Naive thymus-derived CD4-positive, alpha-beta T cell (primary cell): ENCODE results near the gene GORASP2. TPM values are rescaled to one million over a fixed set of nuclear protein-coding genes. Genes with fewer than 3 reads are reported as not detected.
A peak's percentile ranks its signal among the peaks of the same experiment; 100 is the strongest.

ENCODE experiments used
- ATAC-seq: fragments of 150-1000 bp; cut with Tn5 transposase; 2 replicates; pipeline ENCODE4 v1.10.0; 2021; ENCODE audit warnings: mild to moderate bottlenecking, moderate library complexity
- CTCF ChIA-PET: fragments of 350-600 bp; sonication (Branson Sonifier 250); formaldehyde crosslinking; loops from one replicate; lab custom pipeline; 2021; ENCODE audit warnings: antibody characterized with exemption; lab: Charles Lee
- POLR2A ChIA-PET: fragments of 350-600 bp; sonication (Branson Sonifier 250); formaldehyde crosslinking; loops from one replicate; lab custom pipeline; 2021; ENCODE audit warnings: antibody characterized with exemption, inconsistent platforms; lab: Charles Lee
- DNase-seq, 9 donors: peaks; one replicate each; pipeline versions ENCODE4 v3.0.0 to v3.0.0-alpha.2; 2020 to 2022; ENCODE audit warnings: mixed read lengths in 1 of 9
- H3K27ac ChIP-seq: one replicate; pipeline ENCODE4 v1.7.0; 2013; ENCODE audit warnings: mild to moderate bottlenecking, low read depth, low read length, moderate library complexity
- H3K27me3 ChIP-seq, 2 donors: one replicate each; pipeline ENCODE4 v1.7.0; 2013; ENCODE audit warnings: low read length in 2 of 2, mild to moderate bottlenecking in 2 of 2, moderate library complexity in 2 of 2; ENCODE audit not compliant: control insufficient read depth in 2 of 2, insufficient read depth in 2 of 2
- H3K36me3 ChIP-seq, 3 experiments: 1 replicate in 2 of 3; 2 replicates in 1 of 3; pipeline ENCODE4 v1.7.0; 2013; ENCODE audit warnings: low read length in 3 of 3, mild to moderate bottlenecking in 3 of 3, moderate library complexity in 1 of 3; ENCODE audit not compliant: insufficient read depth in 3 of 3, control insufficient read depth in 2 of 3
- H3K4me1 ChIP-seq, 2 donors: one replicate each; pipeline ENCODE4 v1.7.0; 2013; ENCODE audit warnings: low read length in 2 of 2, mild to moderate bottlenecking in 2 of 2, moderate library complexity in 1 of 2; ENCODE audit not compliant: control insufficient read depth in 2 of 2, insufficient read depth in 2 of 2
- H3K4me3 ChIP-seq: 2 replicates; pipeline ENCODE4 v1.7.0; 2013; ENCODE audit warnings: mild to moderate bottlenecking, low read length
- H3K9me3 ChIP-seq, 3 experiments: 1 replicate in 2 of 3; 2 replicates in 1 of 3; pipeline ENCODE4 v1.7.0; 2013; ENCODE audit warnings: low read length in 3 of 3; ENCODE audit not compliant: control insufficient read depth in 2 of 3
- H3K27ac Mint-ChIP-seq, 9 donors: one replicate each; pipeline ENCODE4 v1.8.0; 2020 to 2022; ENCODE audit warnings: mixed read lengths in 9 of 9, mild to moderate bottlenecking in 8 of 9, moderate library complexity in 5 of 9, inconsistent platforms in 2 of 9
- H3K27me3 Mint-ChIP-seq, 5 donors: one replicate each; pipeline ENCODE4 v1.8.0; 2021 to 2022; ENCODE audit warnings: mixed read lengths in 5 of 5, mild to moderate bottlenecking in 1 of 5
- H3K36me3 Mint-ChIP-seq, 5 donors: one replicate each; pipeline ENCODE4 v1.8.0; 2020 to 2022; ENCODE audit warnings: mixed read lengths in 5 of 5, mild to moderate bottlenecking in 3 of 5, inconsistent platforms in 1 of 5
- H3K4me1 Mint-ChIP-seq, 7 donors: one replicate each; pipeline ENCODE4 v1.8.0; 2020 to 2022; ENCODE audit warnings: mixed read lengths in 7 of 7, mild to moderate bottlenecking in 3 of 7, inconsistent platforms in 1 of 7
- H3K4me3 Mint-ChIP-seq, 10 donors: one replicate each; pipeline ENCODE4 v1.8.0; 2020 to 2022; ENCODE audit warnings: mild to moderate bottlenecking in 10 of 10, mixed read lengths in 10 of 10, moderate library complexity in 6 of 10, inconsistent platforms in 2 of 10
- H3K9me3 Mint-ChIP-seq, 11 donors: one replicate each; pipeline ENCODE4 v1.8.0; 2020 to 2022; ENCODE audit warnings: mixed read lengths in 11 of 11, mild to moderate bottlenecking in 4 of 11, inconsistent platforms in 1 of 11, moderate library complexity in 1 of 11
- intact Hi-C, 2 donors: fragments of 100-400 bp; cut with micrococcal nuclease; formaldehyde crosslinking; loops; one replicate each; pipeline ENCODE4 v1.15.1; 2023
- polyA plus RNA-seq, 2 donors: library from polyadenylated mRNA; unstranded; fragments of 300-500 nt; fragmentation: Illumina TruSeq; gene quantifications; one replicate each; pipeline ENCODE4 v1.2.3, GENCODE V29; 2021
- total RNA-seq, 6 experiments: library from RNA in 5 of 6; stranded (reverse) in 5 of 6; gene quantifications; 1 replicate in 5 of 6; 2 replicates in 1 of 6; pipeline ENCODE4 v1.2.3 and lab custom pipeline; 2021 to 2026

The GORASP2 gene
- total and polyA plus RNA-seq, 7 experiments from 2014 or later, result 65.2 to 104 (median 77.2) TPM

DNA sequence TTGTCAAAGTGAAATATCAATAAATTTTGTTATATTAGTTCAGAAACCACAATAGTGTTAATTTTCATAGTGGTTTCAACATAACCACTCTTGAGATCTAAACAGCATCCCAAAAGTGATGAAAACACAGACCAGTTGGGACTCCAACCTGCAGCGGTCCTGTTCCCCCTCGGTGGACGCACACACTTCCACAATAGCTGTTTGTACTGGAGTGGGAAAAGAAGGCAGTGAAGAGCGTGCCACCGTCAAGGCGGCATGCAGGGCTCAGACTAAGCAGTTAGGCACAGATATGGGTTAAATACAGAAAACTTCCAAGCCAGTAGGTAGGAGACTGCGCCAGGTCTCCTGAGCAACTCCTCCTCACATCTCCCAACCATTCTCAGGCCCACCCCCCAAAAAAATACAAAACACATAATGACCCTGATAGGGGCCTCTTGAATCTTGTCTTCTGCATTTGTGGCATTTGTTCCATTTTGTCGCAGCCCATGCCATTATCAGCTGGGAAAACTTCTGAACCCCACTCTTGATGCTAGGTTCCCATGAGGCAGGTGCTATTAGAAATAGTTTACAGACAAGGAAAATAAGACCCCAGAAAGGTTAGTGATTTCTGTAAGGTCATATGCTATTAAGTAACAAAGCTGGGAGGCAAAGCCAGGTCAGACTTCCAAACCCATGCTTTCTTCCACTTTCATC lies 57.7 kb downstream of the GORASP2 start:
- no peaks in the 10 kb centered on the region for H3K9me3 ChIP-seq
- peaks cover 0 to 3% (median 0%) of the 10 kb centered on the region in 3 experiments for H3K36me3 ChIP-seq
- ChIA-PET CTCF (no interaction called here), POLR2A (interaction anchor here (0.6 to 1.0 kb wide), 2 partner anchors 30 to 97 kb away, joined by 3 to 4 read pairs; no protein-coding TSS in a partner anchor)
- ATAC-seq (no peak), DNase-seq (no peak)
- Mint-ChIP-seq H3K36me3 (peaks cover 0 to 22% (median 8%) of the 10 kb centered on the region in 5 donors), H3K4me1 (peaks cover 0 to 15% (median 10%) of the 10 kb centered on the region in 7 donors), H3K9me3 (no peaks in the 10 kb centered on the region), H3K27me3 (no peaks in the 10 kb centered on the region), H3K27ac (peak overlapping the region in 2 of 9 donors; percentile 57 to 64), H3K4me3 (no peak overlapping the region)
- no peaks in the 10 kb centered on the region for H3K4me1 ChIP-seq
- H3K4me3 ChIP-seq, result no peak overlapping the region
- no peak overlapping the region for H3K27ac ChIP-seq
- intact Hi-C loops, result no loop called here
- H3K27me3 ChIP-seq, result no peaks in the 10 kb centered on the region

GRCh38 chr2:170991398-170992182 lies 62.5 kb downstream of the GORASP2 start:
- CTCF ChIA-PET, result interaction anchor here (1.0 kb wide), 2 partner anchors 166 to 167 kb away, joined by 4 to 6 read pairs; no protein-coding TSS in a partner anchor
- Histone ChIP-seq H3K9me3 (no peaks in the 10 kb centered on the region), H3K27me3 (no peaks in the 10 kb centered on the region), H3K4me3 (no peak overlapping the region), H3K27ac (no peak overlapping the region), H3K36me3 (peaks cover 0 to 36% (median 0%) of the 10 kb centered on the region in 3 experiments), H3K4me1 (no peaks in the 10 kb centered on the region)
- no peak for ATAC-seq
- intact Hi-C loops, result loop anchor here in 1 of 2 donors (2.0 to 5.0 kb wide), 3 partner anchors 19 to 166 kb away; no protein-coding TSS in a partner anchor
- peaks cover 0 to 43% (median 13%) of the 10 kb centered on the region in 5 donors for H3K36me3 Mint-ChIP-seq
- H3K27me3 Mint-ChIP-seq, result no peaks in the 10 kb centered on the region
- no peaks in the 10 kb centered on the region for H3K9me3 Mint-ChIP-seq
- no peak for DNase-seq
- POLR2A ChIA-PET, result interaction anchor here (0.7 to 1.0 kb wide), 3 partner anchors 7 to 167 kb away, joined by 3 read pairs; no protein-coding TSS in a partner anchor
- no peak overlapping the region for H3K4me3 Mint-ChIP-seq
- H3K27ac Mint-ChIP-seq, result peak overlapping the region in 6 of 9 donors; percentile 15 to 63 (median 36)
- H3K4me1 Mint-ChIP-seq, result peaks cover 0 to 19% (median 10%) of the 10 kb centered on the region in 7 donors

- H3K27ac Mint-ChIP-seq, result peak overlapping the region in 1 of 9 donors; percentile 10
- no peaks in the 10 kb centered on the region for H3K9me3 ChIP-seq
- no peaks in the 10 kb centered on the region for H3K4me1 ChIP-seq
- H3K36me3 Mint-ChIP-seq, result peaks cover 0 to 52% (median 24%) of the 10 kb centered on the region in 5 donors
- peaks cover 0 to 55% (median 0%) of the 10 kb centered on the region in 3 experiments for H3K36me3 ChIP-seq
- H3K4me1 Mint-ChIP-seq, result peaks cover 0 to 12% (median 4%) of the 10 kb centered on the region in 7 donors
- intact Hi-C loops, result no loop called here
- CTCF ChIA-PET, result no interaction called here
- H3K27me3 Mint-ChIP-seq, result no peaks in the 10 kb centered on the region
- POLR2A ChIA-PET, result no interaction called here
- H3K27me3 ChIP-seq, result no peaks in the 10 kb centered on the region
- DNase-seq, result no peak
- no peak overlapping the region for H3K27ac ChIP-seq
- no peak overlapping the region for H3K4me3 ChIP-seq
- no peak for ATAC-seq
- no peak overlapping the region for H3K4me3 Mint-ChIP-seq
- H3K9me3 Mint-ChIP-seq, result no peaks in the 10 kb centered on the region
Measured at GRCh38 chr2:170996316-170996715, 67.3 kb downstream of the GORASP2 start.

- Histone ChIP-seq H3K27ac (no peak overlapping the region), H3K36me3 (peaks cover 0 to 47% (median 0%) of the 10 kb centered on the region in 3 experiments), H3K4me3 (no peak overlapping the region), H3K9me3 (no peaks in the 10 kb centered on the region), H3K27me3 (no peaks in the 10 kb centered on the region), H3K4me1 (no peaks in the 10 kb centered on the region)
- ChIA-PET CTCF (interaction anchor here (1.0 kb wide), 1 partner anchor 88 kb away, joined by 4 read pairs; no protein-coding TSS in a partner anchor), POLR2A (no interaction called here)
- intact Hi-C loops, result no loop called here
- Mint-ChIP-seq H3K4me3 (no peak overlapping the region), H3K36me3 (peaks cover 0 to 47% (median 27%) of the 10 kb centered on the region in 5 donors), H3K27ac (peak overlapping the region in 6 of 9 donors; percentile 6 to 69 (median 34)), H3K9me3 (no peaks in the 10 kb centered on the region), H3K27me3 (no peaks in the 10 kb centered on the region), H3K4me1 (peaks cover 0 to 5% (median 0%) of the 10 kb centered on the region in 7 donors)
- ATAC-seq (no peak), DNase-seq (no peak)
Measured at GRCh38 chr2:170997893-170998597, 69.0 kb downstream of the GORASP2 start.

DNA sequence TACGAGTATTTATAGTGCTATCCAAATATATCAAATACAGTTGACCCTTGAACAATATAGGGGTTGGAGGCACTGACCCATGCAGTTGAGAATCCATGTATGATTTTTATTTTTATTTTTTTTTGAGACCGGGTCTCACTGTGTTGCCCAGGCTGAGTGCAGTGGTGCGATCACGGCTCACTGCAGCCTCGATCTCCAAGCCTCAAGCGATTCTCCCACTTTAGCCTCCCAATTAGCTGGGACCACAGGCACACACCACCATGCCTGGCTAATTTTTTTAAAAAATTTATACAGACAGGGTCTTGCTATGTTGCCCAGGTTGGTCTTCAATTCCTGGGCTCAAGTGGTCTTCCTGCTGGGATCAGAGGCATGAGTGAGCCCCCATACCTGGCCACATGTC lies 70.6 kb downstream of the GORASP2 start:
- DNase-seq (no peak), ATAC-seq (no peak)
- Mint-ChIP-seq H3K27ac (no peak overlapping the region), H3K4me3 (no peak overlapping the region), H3K27me3 (no peaks in the 10 kb centered on the region), H3K36me3 (peaks cover 0 to 44% (median 31%) of the 10 kb centered on the region in 5 donors), H3K4me1 (no peaks in the 10 kb centered on the region), H3K9me3 (no peaks in the 10 kb centered on the region)
- CTCF ChIA-PET, result no interaction called here
- intact Hi-C loops, result no loop called here
- POLR2A ChIA-PET, result no interaction called here
- H3K27me3 ChIP-seq, result no peaks in the 10 kb centered on the region
- no peak overlapping the region for H3K27ac ChIP-seq
- H3K4me1 ChIP-seq, result no peaks in the 10 kb centered on the region
- H3K9me3 ChIP-seq, result no peaks in the 10 kb centered on the region
- no peak overlapping the region for H3K4me3 ChIP-seq
- peaks cover 0 to 41% (median 5%) of the 10 kb centered on the region in 3 experiments for H3K36me3 ChIP-seq

DNA sequence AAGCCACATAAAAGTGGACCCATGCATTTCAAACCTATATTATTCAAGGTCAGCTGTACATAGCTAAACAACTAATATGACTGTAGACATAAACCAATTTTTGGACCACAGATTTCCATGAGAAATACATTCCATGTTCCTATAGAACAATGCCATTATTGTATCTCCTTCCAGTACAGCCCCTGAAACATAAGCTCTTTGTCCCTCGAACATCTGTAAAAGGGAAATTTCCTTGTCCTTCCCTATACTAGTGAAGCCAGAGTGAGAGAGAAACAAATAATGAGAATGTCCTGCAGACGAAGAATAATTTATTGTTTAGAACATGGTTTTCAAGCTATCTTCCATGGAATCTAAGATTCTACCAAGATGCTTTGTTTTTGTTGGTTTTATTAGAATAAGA lies 75.3 kb downstream of the GORASP2 start:
- ATAC-seq (no peak), DNase-seq (no peak)
- Mint-ChIP-seq H3K27ac (no peak overlapping the region), H3K4me1 (peaks cover 0 to 9% (median 1%) of the 10 kb centered on the region in 7 donors), H3K27me3 (no peaks in the 10 kb centered on the region), H3K36me3 (peaks cover 4 to 63% (median 41%) of the 10 kb centered on the region in 5 donors), H3K9me3 (no peaks in the 10 kb centered on the region), H3K4me3 (no peak overlapping the region)
- no peaks in the 10 kb centered on the region for H3K27me3 ChIP-seq
- intact Hi-C loops, result no loop called here
- H3K9me3 ChIP-seq, result no peaks in the 10 kb centered on the region
- no peak overlapping the region for H3K4me3 ChIP-seq
- ChIA-PET CTCF (no interaction called here), POLR2A (interaction anchor here (1.6 kb wide), 1 partner anchor 16 kb away, joined by 3 read pairs; no protein-coding TSS in a partner anchor)
- H3K4me1 ChIP-seq, result no peaks in the 10 kb centered on the region
- H3K27ac ChIP-seq, result no peak overlapping the region
- H3K36me3 ChIP-seq, result peaks cover 0 to 36% (median 5%) of the 10 kb centered on the region in 3 experiments
